Measurements from ENCODE around the gene RPP38.

Gene RPP38

DNA sequence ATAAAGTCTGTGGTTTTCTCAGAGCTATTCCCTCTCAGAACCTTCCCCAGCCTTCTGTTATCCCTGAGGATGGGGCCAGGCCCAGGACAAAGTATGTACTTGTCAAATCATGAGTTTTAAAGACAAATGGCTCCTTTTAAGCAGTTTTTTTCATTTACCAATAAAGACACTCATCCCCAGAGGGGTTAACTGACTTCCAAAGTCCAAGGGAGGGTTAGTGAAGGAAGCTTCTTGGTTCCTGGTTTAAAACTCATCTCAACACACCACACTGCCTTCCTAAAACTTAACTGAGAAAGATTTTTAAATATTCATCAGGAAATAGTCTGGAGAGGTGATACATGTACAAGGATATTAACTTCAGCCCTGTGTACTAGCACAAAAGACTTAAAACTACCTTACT lies 55.4 kb downstream of the RPP38 start:
- DNase-seq (ENCODE audit: low read depth) = no peak

All from GM04503 (cell line).